Putamen (tissue), 1 donor: ENCODE data around the gene MRPL21.
"Not testable (repeated sequence)": the region's sequence is repeated elsewhere in the genome, so short reads cannot be mapped to it uniquely, and the experiment has no call there.

Source experiments
- DNase-seq: peaks from one replicate; pipeline ENCODE4 v3.0.0-alpha.2; 2016; ENCODE audit warnings: low spot score

The MRPL21 gene

GRCh38 chr11:68867066-68867465, 36.6 kb downstream of the MRPL21 start:
- DNase-seq: no peak

DNA sequence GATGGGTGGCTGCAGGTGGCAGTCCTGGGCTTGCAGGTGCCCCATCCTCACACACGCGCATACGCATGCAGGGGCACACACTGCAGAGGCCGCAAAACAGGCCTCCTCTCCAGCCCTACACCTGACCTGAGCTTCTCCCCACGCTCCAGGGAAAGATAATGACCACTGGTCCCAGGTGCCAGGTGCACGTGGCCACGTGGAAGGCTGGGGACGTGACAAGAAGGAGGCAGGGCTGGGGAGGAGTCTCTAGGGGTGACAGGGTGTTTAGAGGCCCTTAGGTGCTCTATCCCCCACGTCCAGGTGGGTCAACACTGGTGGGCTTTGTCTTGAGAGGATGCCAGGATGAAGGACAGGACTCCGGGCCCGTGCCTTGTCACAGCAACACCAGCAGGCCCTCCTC, 38.4 kb downstream of the MRPL21 start:
- no peak for DNase-seq

DNA sequence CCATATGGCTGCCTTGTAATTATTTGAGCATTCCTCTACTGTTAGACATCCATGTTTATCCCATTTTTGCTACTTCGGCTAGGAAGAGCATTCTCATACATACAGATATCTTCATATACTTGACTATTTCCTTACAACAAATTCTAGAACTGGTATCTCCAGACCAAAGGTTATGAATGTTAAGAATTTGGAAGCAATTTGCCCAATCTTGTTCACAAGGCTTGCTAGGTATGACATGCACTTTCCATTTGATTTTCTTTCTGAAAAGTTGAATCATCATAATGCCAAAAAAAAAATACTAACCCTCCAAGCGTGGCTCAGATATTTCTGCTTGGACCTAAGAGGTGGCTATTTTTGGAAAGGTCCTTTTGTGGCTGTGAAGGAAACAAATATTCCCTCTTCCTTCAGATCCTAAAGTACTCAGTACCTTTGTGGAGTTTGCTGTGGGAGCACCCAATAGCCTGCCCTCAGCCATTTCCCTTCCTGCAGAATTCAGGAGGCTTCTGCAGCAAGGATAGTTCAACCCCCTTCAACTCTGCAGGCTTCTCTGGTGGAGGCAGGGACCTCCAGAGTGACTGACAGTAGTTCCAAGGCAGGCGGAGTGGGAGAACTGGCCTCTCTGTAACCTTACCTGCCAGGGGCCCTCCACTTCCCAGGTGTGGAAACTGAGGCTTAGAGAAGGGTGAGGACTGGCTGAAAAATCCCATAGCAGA, 39.9 kb downstream of the MRPL21 start:
- no peak for DNase-seq

DNA sequence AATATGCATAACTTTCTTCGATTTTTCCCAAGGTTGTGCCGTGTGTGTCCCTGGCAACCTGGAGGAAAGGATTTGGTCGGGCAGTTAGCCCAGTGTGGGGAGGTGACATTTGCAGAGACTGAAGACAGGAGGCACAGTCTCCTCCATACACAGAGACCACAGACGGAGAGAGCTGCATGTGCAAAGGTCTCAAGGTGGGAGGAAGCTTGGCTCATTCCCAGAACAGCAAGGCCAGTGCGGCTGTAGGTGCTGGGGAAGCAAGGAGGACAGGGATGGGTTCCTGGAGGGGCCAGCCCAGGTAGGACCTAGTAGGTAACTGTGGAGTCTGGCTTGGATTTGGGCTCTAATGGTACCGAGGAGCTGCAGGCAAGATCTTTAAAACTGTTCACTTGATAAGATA, 41.2 kb downstream of the MRPL21 start:
- DNase-seq: no peak

GRCh38 chr11:68859123-68859522, 44.5 kb downstream of the MRPL21 start:
- DNase-seq: no peak

- DNase-seq: no peak
These were observed 46.5 kb downstream of the MRPL21 start for GRCh38 chr11:68857037-68857586.

GRCh38 chr11:68856425-68857030, 47.1 kb downstream of the MRPL21 start:
- DNase-seq: not testable (repeated sequence)

DNA sequence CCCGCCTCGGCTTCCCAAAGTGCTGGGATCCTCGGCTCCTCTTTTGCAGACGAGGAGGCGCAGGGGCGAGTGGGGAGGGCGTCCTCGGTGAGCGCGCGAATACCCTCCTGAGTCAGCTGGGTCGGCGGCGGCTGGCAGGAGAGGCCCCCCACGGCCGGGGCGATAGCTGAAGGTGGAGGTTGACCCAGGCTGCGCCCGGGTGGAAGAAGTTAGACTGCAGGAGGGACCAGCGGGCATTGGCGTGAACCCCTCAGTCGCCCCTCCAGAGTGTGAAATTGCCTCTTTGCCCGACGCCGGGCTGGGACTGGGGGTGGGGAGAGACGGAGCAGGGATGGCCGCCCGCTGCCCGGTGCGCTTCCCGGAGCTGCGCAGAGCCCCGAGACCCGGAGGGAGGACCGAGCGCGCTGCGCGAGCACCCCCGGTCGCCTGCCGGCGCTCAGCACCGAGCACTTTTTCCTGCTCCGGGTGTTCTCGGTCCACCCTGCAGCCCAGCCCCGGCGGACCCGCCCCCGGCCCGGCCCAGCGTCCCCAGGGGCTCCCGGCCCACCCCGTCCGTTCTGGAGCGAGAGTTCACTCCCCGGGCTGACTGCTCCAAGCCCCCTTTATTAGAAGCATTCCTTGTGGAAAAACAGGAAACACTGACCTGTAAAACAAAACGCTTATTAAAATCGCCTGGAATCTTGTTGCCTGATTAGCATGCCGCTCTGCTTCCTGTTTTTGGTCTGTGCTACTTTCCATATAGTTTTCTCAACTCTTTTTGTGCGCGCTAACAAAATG, 48.2 kb downstream of the MRPL21 start:
- DNase-seq: no peak

GRCh38 chr11:68854273-68854958, 49.2 kb downstream of the MRPL21 start:
- no peak for DNase-seq

DNA sequence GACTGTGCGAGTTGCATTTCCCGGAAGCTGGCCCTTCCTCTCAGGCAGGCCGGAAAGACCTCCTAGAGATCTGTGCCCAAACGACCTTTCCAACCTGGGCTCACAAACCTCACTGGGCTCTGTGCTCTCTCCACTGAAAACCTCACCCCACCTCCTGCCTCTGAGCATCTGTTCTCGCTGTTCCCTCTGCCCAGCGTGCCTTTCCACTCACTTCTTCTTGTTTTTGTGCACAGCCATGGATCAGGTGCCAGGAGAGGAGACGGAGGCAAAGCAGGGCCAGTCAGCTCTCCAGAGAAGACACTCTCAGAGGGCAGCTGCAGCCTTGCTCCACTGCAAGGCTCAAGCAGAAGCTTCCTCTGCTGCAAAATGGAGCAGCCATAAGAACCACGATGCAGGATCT, 51.0 kb downstream of the MRPL21 start:
- no peak for DNase-seq

DNA sequence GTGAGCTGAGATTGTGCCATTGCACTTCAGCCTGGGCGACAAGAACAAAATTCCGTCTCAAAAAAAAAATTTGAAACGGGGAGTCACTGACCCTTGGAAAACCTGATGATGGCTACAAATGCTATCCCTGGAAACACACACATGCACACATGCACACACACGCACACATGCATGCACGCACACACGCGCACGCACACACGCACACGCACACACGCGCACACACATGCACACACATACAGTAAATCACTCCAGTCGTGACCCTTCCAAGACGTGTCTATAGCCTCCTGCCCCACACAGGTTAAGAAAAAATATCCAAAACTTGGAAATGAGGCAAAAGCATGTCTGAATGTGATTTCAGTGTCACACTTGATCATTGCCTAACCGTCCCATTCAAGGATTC, 55.2 kb downstream of the MRPL21 start:
- no peak for DNase-seq

DNA sequence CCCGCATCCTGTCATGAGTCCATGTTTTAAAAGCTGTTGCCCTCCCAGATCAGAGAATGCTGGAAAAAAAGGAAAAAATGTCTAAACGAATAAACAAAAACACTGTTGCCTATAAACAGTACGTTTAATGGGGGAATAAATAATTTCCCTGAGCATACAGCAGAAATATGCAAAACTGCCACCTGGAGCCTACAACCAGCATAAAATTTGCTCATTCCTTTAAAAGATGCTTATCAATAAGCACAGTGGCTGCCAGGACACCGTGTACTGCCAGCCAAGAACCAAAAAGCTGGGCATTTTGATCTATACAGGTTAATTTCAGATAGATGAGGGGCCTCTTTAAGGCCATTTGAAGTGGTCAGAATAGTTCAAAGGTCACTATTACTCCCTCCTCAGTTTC, 56.2 kb downstream of the MRPL21 start:
- DNase-seq: no peak

- DNase-seq: no peak
These were observed 58.2 kb downstream of the MRPL21 start for GRCh38 chr11:68845351-68846002.

DNA sequence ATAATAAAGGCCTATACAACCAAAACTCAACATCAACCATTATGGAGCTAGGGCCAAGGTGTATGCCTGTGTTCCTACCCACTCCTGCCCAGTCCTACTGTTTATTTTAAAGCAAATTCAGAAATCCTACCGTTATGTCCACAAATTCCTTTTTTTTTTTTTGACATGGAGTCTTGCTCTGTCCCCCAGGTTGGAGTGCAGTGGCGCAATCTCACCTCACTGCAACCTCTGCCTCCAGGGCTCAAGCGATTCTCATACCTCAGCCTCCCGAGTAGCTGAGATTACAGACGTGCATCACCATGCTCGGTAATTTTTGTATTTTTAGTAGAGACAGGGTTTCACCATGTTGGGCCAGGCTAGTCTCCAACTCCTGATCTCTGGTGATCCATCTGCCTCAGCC, 58.8 kb downstream of the MRPL21 start:
- DNase-seq: no peak

GRCh38 chr11:68844376-68844775, 59.3 kb downstream of the MRPL21 start:
- no peak for DNase-seq

DNA sequence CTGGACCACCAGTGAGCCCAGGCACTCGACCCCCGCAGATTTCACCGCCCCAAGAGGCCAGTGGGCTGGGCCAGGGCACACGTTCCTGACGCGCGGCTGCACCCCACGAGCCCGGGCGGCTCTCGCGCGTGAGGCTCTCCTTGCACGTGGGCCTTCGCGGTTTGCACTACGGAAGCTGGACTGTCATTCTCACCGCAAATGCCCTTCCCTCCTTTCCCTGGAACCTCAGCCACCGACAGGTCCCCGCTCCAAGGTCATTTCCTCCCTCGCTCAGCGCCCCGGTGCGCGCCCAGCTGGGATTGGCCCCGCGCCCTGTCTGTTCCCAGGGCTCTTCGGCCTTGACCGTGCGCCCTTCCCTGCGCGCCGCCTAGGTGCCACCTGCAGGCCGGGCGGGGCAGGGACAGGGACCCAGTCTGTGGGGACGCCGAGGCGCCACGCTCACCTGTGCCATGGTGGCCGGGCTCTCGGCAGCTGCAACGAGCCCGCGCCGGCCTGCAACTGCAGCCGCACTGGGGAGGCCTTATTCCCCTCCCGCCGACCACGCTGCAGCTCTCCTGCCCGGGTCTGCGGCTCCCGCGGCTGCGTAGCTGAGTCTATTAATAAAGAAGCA, 59.8 kb downstream of the MRPL21 start:
- no peak for DNase-seq

DNA sequence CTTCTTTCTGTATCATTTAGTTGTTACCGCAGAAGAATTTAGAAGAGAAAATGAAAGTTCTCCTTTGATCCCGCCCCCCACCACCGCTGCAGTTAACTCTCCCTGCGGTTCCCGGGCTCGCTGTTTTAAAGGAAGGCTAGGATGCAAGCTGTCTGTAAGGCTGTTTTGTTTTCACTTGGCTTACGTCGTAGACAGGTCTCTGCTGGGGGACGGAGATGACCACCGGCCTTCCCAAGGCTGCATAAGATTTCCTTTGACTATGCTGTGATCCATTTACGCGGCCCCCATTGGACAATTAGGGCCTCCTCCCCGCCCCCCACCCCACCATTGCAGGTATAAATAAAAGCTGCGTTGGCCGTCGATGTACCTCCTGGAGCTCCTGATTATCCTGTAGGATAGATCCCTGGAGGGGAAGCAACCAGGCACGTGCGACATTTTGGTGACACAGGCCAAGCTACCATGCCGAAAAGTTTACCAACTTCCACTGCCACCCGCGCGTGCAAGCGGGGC, 60.5 kb downstream of the MRPL21 start:
- DNase-seq: no peak

- DNase-seq: no peak
These were observed 61.1 kb downstream of the MRPL21 start for GRCh38 chr11:68842427-68843051.

DNA sequence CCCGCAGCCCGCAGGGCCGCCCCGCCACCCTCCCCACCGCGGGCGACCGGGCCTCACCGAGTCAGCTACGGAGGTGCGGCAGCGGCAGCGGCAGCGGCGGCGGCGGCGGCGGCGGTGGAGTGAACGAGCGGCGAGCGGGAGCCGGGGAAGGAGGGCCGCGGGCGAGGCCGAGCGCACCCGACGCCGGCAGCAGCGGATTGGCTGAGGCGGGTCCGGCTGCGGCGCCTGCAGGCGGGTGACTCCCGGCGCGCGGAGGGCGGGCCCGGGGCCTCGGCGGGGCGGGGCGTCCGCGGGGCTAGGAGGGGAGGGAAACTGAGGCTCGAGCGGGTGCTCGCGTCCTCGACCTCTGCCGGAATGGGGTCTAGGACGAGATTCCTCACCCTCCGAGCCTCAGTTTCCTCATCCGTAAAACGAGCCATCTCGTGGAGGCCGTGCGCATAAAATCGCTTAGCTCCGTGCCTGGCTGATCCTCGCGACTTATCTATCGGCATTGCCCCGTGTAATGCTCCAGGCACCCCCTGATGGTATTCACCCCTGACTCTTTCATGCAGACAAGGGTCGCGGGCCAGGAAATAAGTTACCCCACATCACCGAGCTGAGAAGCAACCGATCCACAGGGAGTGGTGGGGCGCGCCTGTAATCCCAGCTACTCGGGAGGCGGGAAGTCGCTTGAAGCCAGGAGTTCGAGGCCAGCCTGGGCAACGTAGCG, 61.8 kb downstream of the MRPL21 start, which contains the start of gene CPT1A:
Gene CPT1A, minus strand, starts transcription at position 199 of the 709 bp plus-strand sequence. CDS start 26,442 bp downstream, outside the sequence.
- DNase-seq: no peak
